ENCODE data around the gene VILL. TPM values are rescaled to one million over a fixed set of nuclear protein-coding genes. Genes with fewer than 3 reads are reported as not detected.

The VILL gene
- total RNA-seq, 1 experiment from 2014 or later = 1.2 TPM

GRCh38 chr3:38043486-38043885 lies 52.9 kb downstream of the VILL start:
- POLR2A ChIA-PET = no interaction called here
- TF ChIP-seq EZH2 (IDR thresholded peaks at IDR 0.05) = no peak
- no peak for TF ChIP-seq REST (IDR thresholded peaks at IDR 0.05; ENCODE audit: low read depth)
- no peak for TF ChIP-seq CTCF (IDR thresholded peaks at IDR 0.05 in 2 of 3, conservative IDR thresholded peaks at IDR 0.05 in 1 of 3; ENCODE audit: borderline replicate concordance in 1 of 3, insufficient read depth in 1 of 3, low read depth in 2 of 3, low read length in 2 of 3)
- CTCF ChIA-PET = no interaction called here
- H3K9ac ChIP-seq (ENCODE audit: low read length) = no peak overlapping the region
- ATAC-seq (no peak), DNase-seq (ENCODE audit: low read depth, low spot score) (no peak)
- H3K79me2 ChIP-seq (ENCODE audit: insufficient read depth, low read length) = no peaks in the 10 kb centered on the region
- no peaks in the 10 kb centered on the region for H3K4me1 ChIP-seq (ENCODE audit: control insufficient read depth in 1 of 2, insufficient read depth in 2 of 2, low read length in 2 of 2)
- H3K27me3 ChIP-seq (ENCODE audit: insufficient read depth, low read length) = no peaks in the 10 kb centered on the region
- H3K9me2 ChIP-seq (ENCODE audit: insufficient read depth) = no peaks in the 10 kb centered on the region
- no peaks in the 10 kb centered on the region for H4K20me1 ChIP-seq (ENCODE audit: insufficient read depth)
- no peaks in the 10 kb centered on the region for H3K9me3 ChIP-seq (ENCODE audit: control insufficient read depth in 1 of 2, insufficient read depth in 1 of 2, low read depth in 1 of 2, low read length in 2 of 2)
- RAD21 ChIA-PET (ENCODE audit: low non-redundant PET in 1 of 2, low total read pairs in 2 of 2, uncharacterized antibody in 2 of 2, unreplicated experiment in 2 of 2) = no interaction called here
- intact Hi-C loops (cut with micrococcal nuclease) = no loop called here
- H3K27ac ChIP-seq (ENCODE audit: low read depth, low read length) = no peak overlapping the region
- H3K4me2 ChIP-seq (ENCODE audit: low read length) = no peak overlapping the region
- H3K36me3 ChIP-seq (ENCODE audit: control insufficient read depth in 1 of 2, insufficient read depth in 2 of 2, low read length in 2 of 2) = no peaks in the 10 kb centered on the region
- no peak overlapping the region for H3K4me3 ChIP-seq (replicated peaks in 1 of 2; ENCODE audit: low read depth in 1 of 2, low read length in 2 of 2)
- H2AFZ ChIP-seq (ENCODE audit: low read depth, low read length, poor library complexity, severe bottlenecking) = no peak overlapping the region
- BruUV-seq (replicated peaks) = no TSS peak

GRCh38 chr3:38046027-38046426 lies 55.4 kb downstream of the VILL start:
- POLR2A ChIA-PET = no interaction called here
- ATAC-seq = no peak
- TF ChIP-seq EZH2phosphoT487 (IDR thresholded peaks at IDR 0.05; ENCODE audit: borderline replicate concordance) (no peak), YY1 (IDR thresholded peaks at IDR 0.05; ENCODE audit: extremely low read depth, insufficient replicate concordance, low read depth, low read length) (no peak), CTCF (IDR thresholded peaks at IDR 0.05 in 2 of 3, conservative IDR thresholded peaks at IDR 0.05 in 1 of 3; ENCODE audit: borderline replicate concordance in 1 of 3, insufficient read depth in 1 of 3, low read depth in 2 of 3, low read length in 2 of 3) (no peak), ATF3 (IDR thresholded peaks at IDR 0.05) (no peak), TCF7L2 (IDR thresholded peaks at IDR 0.05; ENCODE audit: borderline replicate concordance, extremely low read depth, insufficient read depth, insufficient read length) (no peak), ZNF274 (IDR thresholded peaks at IDR 0.05; ENCODE audit: low read depth, low read length) (no peak), CBX3 (IDR thresholded peaks at IDR 0.05; ENCODE audit: low read depth) (no peak), ELF1 (IDR thresholded peaks at IDR 0.05; ENCODE audit: borderline replicate concordance, low read depth) (no peak), POLR2AphosphoS5 (IDR thresholded peaks at IDR 0.05; ENCODE audit: low read depth, low read length) (no peak), POLR2A (IDR thresholded peaks at IDR 0.05; ENCODE audit: borderline replicate concordance, extremely low read depth, insufficient read depth, insufficient read length) (no peak)

More at GRCh38 chr3:38046027-38046426, 55.4 kb downstream of the VILL start:
- Histone ChIP-seq H3K4me2 (ENCODE audit: low read length) (no peak overlapping the region), H3K9me3 (ENCODE audit: control insufficient read depth in 1 of 2, insufficient read depth in 1 of 2, low read depth in 1 of 2, low read length in 2 of 2) (no peaks in the 10 kb centered on the region), H3K4me1 (ENCODE audit: control insufficient read depth in 1 of 2, insufficient read depth in 2 of 2, low read length in 2 of 2) (no peaks in the 10 kb centered on the region), H2AFZ (ENCODE audit: low read depth, low read length, poor library complexity, severe bottlenecking) (no peak overlapping the region), H3K27me3 (ENCODE audit: insufficient read depth, low read length) (no peaks in the 10 kb centered on the region), H3K27ac (ENCODE audit: low read depth, low read length) (no peak overlapping the region), H3K9me2 (ENCODE audit: insufficient read depth) (no peaks in the 10 kb centered on the region), H3K4me3 (replicated peaks in 1 of 2; ENCODE audit: low read depth in 1 of 2, low read length in 2 of 2) (no peak overlapping the region), H4K20me1 (ENCODE audit: insufficient read depth) (no peaks in the 10 kb centered on the region), H3K36me3 (ENCODE audit: control insufficient read depth in 1 of 2, insufficient read depth in 2 of 2, low read length in 2 of 2) (no peaks in the 10 kb centered on the region), H3K9ac (ENCODE audit: low read length) (no peak overlapping the region), H3K79me2 (ENCODE audit: insufficient read depth, low read length) (no peaks in the 10 kb centered on the region)
- RAD21 ChIA-PET (ENCODE audit: low non-redundant PET in 1 of 2, low total read pairs in 2 of 2, uncharacterized antibody in 2 of 2, unreplicated experiment in 2 of 2) = no interaction called here
- CTCF ChIA-PET = no interaction called here
- no TSS peak for BruUV-seq (replicated peaks)
- intact Hi-C loops (cut with micrococcal nuclease) = no loop called here
- no peak for DNase-seq (ENCODE audit: low read depth, low spot score)
